HCT116 (cell line): ENCODE data around the gene KRTAP5-5.
"Not testable (repeated sequence)": the region's sequence is repeated elsewhere in the genome, so short reads cannot be mapped to it uniquely, and the experiment has no call there.

Source experiments
- POLR2A ChIP-seq: IDR thresholded peaks from 2 replicates; pipeline ENCODE4 v1.7.0; 2011; ENCODE audit warnings: borderline replicate concordance; ENCODE audit not compliant: insufficient read depth, insufficient read length; ENCODE audit errors: extremely low read depth
- TF ChIP-seq, protein P1 (sequence below), 3 experiments: fragments of 200-600 bp in 1 of 3; sonication (generic) in 1 of 3; IDR thresholded peaks in 2 of 3; conservative IDR thresholded peaks in 1 of 3; 2 replicates each; pipeline ENCODE4 v1.5.1; 2012 to 2017; ENCODE audit warnings: low read depth in 2 of 3, low read length in 2 of 3, antibody characterized with exemption in 1 of 3, borderline replicate concordance in 1 of 3, control low read depth in 1 of 3, mild to moderate bottlenecking in 1 of 3, mixed read lengths in 1 of 3, mixed run types in 1 of 3, moderate library complexity in 1 of 3; ENCODE audit not compliant: insufficient read depth in 1 of 3

DNA sequence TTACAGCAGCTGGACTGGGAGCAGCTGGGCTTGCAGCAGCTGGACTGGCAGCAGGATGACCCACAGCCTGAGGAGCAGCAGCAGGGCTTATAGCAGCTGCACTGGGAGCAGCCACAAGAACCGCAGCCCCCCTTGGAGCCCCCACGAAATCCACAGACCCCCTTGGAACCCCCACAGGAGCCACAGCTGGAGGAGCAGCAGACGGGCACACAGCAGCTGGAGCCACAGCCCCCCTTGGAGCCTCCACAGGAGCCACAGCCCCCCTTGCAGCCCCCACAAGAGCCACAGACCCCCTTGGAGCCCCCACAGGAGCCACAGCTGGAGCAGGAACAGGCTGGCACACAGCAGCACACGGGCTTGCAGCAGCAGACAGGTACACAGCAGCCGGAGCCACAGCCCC is 21.7 kb upstream of the KRTAP5-5 start:
- TF ChIP-seq POLR2A, result not testable (repeated sequence)
- TF ChIP-seq, protein P1, sequence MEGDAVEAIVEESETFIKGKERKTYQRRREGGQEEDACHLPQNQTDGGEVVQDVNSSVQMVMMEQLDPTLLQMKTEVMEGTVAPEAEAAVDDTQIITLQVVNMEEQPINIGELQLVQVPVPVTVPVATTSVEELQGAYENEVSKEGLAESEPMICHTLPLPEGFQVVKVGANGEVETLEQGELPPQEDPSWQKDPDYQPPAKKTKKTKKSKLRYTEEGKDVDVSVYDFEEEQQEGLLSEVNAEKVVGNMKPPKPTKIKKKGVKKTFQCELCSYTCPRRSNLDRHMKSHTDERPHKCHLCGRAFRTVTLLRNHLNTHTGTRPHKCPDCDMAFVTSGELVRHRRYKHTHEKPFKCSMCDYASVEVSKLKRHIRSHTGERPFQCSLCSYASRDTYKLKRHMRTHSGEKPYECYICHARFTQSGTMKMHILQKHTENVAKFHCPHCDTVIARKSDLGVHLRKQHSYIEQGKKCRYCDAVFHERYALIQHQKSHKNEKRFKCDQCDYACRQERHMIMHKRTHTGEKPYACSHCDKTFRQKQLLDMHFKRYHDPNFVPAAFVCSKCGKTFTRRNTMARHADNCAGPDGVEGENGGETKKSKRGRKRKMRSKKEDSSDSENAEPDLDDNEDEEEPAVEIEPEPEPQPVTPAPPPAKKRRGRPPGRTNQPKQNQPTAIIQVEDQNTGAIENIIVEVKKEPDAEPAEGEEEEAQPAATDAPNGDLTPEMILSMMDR (IDR thresholded peaks at IDR 0.05 in 2 of 3, conservative IDR thresholded peaks at IDR 0.05 in 1 of 3; ENCODE audit: borderline replicate concordance in 1 of 3, insufficient read depth in 1 of 3, low read depth in 2 of 3, low read length in 2 of 3), result not testable (repeated sequence)
